ENCODE results near the gene SMYD3. TPM values are rescaled to one million over a fixed set of nuclear protein-coding genes. Genes with fewer than 3 reads are reported as not detected.

The SMYD3 gene
- total and polyA plus RNA-seq, 2 of the 13 experiments (the other 11 are each of a cell fraction or from before 2014, with no cell fraction given) = 27.7 to 35.8 TPM

DNA sequence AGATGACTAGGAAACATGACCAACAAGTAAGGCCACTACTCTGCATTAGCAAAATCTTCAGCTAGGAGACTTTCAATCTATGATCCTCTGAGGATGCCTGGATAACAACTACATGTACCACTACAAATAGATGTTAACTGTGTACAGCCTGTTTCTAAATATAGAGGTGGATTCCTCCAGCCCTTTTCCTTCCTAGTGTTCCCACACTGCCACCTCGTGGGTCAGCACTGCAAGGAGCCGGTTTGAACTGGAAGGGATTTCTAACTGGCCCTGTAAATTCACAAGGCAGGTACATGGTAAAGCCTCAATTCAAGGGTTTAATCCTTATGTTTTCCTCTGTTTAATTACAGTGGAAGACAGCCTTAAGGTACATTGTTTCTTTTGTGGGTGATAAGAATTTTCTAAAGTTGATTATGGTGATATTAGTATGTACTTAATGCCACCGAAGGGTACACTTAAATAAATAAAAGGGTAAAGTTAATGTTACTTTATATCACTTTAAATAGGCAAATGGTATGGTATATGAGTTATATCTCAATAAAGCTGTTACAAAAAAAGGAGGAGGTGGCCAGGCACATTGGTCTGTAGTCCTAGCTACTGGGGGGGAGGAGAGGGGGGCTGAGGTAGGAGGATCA, 14.4 kb downstream of the SMYD3 start:
- in situ Hi-C loops (cut with HindIII; ENCODE audit: extremely low pct_ligation_motif_present, low pct_unique_long_range_greater_than_20kb) = loop anchor here (25.0 kb wide), 1 partner anchor 1330 kb away; the partner anchor contains the start of gene KIF26B
- no peaks in the 10 kb centered on the region for H3K36me3 ChIP-seq (replicated peaks in 1 of 2; ENCODE audit: control insufficient read depth in 1 of 2, insufficient read depth in 2 of 2, low read length in 2 of 2)
- POLR2A ChIA-PET = no interaction called here

More for the DNA sequence above, 14.4 kb downstream of the SMYD3 start:
- CTCF ChIA-PET (ENCODE audit: low intra/inter-chr PET ratio, low total read pairs) = interaction anchor here (1.2 to 1.8 kb wide), 3 partner anchors 481 to 1340 kb away, joined by 3 to 10 read pairs (median 4); no protein-coding TSS in a partner anchor
- 39% methylated on average over 3 of the region's 3 CpGs for WGBS (ENCODE audit: low lambda C conversion rate)
- TF ChIP-seq SMC3 (IDR thresholded peaks at IDR 0.05; ENCODE audit: low read length) (peak; percentile 62; the same call in 1 of the 2 replicates), ZNF20 (CRISPR knock-in tag; IDR thresholded peaks at IDR 0.05) (no peak), KAT8 (CRISPR knock-in tag; IDR thresholded peaks at IDR 0.05) (0 out of 2 replicates have a peak, but pooled peaks have one; percentile 7), RAD21 (CRISPR knock-in tag; IDR thresholded peaks at IDR 0.05) (peak; percentile 51; the same call in 1 of the 2 replicates), STAG1 (CRISPR knock-in tag; IDR thresholded peaks at IDR 0.05) (peak; percentile 84), SOX13 (IDR thresholded peaks at IDR 0.05) (no peak), SOX13 (CRISPR knock-in tag; conservative IDR thresholded peaks at IDR 0.05 in 1 of 2, IDR thresholded peaks at IDR 0.05 in 1 of 2) (no peak)
- TF ChIP-seq, protein P1, sequence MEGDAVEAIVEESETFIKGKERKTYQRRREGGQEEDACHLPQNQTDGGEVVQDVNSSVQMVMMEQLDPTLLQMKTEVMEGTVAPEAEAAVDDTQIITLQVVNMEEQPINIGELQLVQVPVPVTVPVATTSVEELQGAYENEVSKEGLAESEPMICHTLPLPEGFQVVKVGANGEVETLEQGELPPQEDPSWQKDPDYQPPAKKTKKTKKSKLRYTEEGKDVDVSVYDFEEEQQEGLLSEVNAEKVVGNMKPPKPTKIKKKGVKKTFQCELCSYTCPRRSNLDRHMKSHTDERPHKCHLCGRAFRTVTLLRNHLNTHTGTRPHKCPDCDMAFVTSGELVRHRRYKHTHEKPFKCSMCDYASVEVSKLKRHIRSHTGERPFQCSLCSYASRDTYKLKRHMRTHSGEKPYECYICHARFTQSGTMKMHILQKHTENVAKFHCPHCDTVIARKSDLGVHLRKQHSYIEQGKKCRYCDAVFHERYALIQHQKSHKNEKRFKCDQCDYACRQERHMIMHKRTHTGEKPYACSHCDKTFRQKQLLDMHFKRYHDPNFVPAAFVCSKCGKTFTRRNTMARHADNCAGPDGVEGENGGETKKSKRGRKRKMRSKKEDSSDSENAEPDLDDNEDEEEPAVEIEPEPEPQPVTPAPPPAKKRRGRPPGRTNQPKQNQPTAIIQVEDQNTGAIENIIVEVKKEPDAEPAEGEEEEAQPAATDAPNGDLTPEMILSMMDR (CRISPR knock-in tag; IDR thresholded peaks at IDR 0.05) = peak; percentile 84
- TF ChIP-seq, protein P2, sequence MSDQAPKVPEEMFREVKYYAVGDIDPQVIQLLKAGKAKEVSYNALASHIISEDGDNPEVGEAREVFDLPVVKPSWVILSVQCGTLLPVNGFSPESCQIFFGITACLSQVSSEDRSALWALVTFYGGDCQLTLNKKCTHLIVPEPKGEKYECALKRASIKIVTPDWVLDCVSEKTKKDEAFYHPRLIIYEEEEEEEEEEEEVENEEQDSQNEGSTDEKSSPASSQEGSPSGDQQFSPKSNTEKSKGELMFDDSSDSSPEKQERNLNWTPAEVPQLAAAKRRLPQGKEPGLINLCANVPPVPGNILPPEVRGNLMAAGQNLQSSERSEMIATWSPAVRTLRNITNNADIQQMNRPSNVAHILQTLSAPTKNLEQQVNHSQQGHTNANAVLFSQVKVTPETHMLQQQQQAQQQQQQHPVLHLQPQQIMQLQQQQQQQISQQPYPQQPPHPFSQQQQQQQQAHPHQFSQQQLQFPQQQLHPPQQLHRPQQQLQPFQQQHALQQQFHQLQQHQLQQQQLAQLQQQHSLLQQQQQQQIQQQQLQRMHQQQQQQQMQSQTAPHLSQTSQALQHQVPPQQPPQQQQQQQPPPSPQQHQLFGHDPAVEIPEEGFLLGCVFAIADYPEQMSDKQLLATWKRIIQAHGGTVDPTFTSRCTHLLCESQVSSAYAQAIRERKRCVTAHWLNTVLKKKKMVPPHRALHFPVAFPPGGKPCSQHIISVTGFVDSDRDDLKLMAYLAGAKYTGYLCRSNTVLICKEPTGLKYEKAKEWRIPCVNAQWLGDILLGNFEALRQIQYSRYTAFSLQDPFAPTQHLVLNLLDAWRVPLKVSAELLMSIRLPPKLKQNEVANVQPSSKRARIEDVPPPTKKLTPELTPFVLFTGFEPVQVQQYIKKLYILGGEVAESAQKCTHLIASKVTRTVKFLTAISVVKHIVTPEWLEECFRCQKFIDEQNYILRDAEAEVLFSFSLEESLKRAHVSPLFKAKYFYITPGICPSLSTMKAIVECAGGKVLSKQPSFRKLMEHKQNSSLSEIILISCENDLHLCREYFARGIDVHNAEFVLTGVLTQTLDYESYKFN (CRISPR knock-in tag; conservative IDR thresholded peaks at IDR 0.05) = no peak
- ATAC-seq (peak; percentile 93), FAIRE-seq (peak; percentile 87), DNase-seq (ENCODE audit: low spot score) (peak; percentile 35)
- BruUV-seq (replicated peaks) = no TSS peak
- Histone ChIP-seq H3K4me2 (ENCODE audit: low read depth, low read length) (no peak overlapping the region), H3K27me3 (ENCODE audit: control insufficient read depth in 1 of 2, insufficient read depth in 2 of 2, low read length in 2 of 2) (no peaks in the 10 kb centered on the region; a peak in 1 of 5 replicates), H4K20me1 (ENCODE audit: insufficient read depth, low read length) (no peaks in the 10 kb centered on the region), H3K9ac (ENCODE audit: insufficient read depth, low read depth, low read length) (no peak overlapping the region), H3K4me1 (ENCODE audit: insufficient read depth, low read length) (no peaks in the 10 kb centered on the region), H2AFZ (ENCODE audit: low read length) (no peak overlapping the region), H3K79me2 (ENCODE audit: insufficient read depth, low read length) (peaks cover 10% of the 10 kb centered on the region), H3K4me3 (replicated peaks in 1 of 3; ENCODE audit: insufficient read depth in 1 of 3, low read depth in 2 of 3, low read length in 3 of 3) (no peak overlapping the region), H3K27ac (ENCODE audit: extremely low read length, insufficient read depth, low read length) (no peak overlapping the region), H3K9me3 (ENCODE audit: low read length) (no peaks in the 10 kb centered on the region)
- intact Hi-C loops (cut with micrococcal nuclease; ENCODE audit: unreplicated experiment) = loop anchor here (1.0 kb wide), 3 partner anchors 262 to 1339 kb away; no protein-coding TSS in a partner anchor
